Esophagus (tissue), 2 donors: ENCODE results near the gene CD160. TPM values are rescaled to one million over a fixed set of nuclear protein-coding genes. Genes with fewer than 3 reads are reported as not detected.
"Not testable (repeated sequence)": the region's sequence is repeated elsewhere in the genome, so short reads cannot be mapped to it uniquely, and the experiment has no call there.

Experiments used
- H3K27ac ChIP-seq, 2 donors: one replicate each; pipeline ENCODE4 v1.5.1; 2013; ENCODE audit warnings: low read depth in 2 of 2, mild to moderate bottlenecking in 2 of 2, inconsistent platforms in 1 of 2, low read length in 1 of 2, moderate library complexity in 1 of 2
- H3K27me3 ChIP-seq, 2 donors: one replicate each; pipeline ENCODE4 v1.6.1; 2013; ENCODE audit warnings: low read length in 2 of 2, control low read depth in 1 of 2, mild to moderate bottlenecking in 1 of 2; ENCODE audit not compliant: insufficient read depth in 2 of 2, control insufficient read depth in 1 of 2
- H3K36me3 ChIP-seq, 2 donors: one replicate each; pipeline ENCODE4 v1.6.1; 2013; ENCODE audit warnings: low read length in 1 of 2; ENCODE audit not compliant: control insufficient read depth in 2 of 2, insufficient read depth in 2 of 2
- H3K4me1 ChIP-seq, 2 donors: one replicate each; pipeline ENCODE4 v1.6.1; 2013; ENCODE audit warnings: low read length in 1 of 2; ENCODE audit not compliant: control insufficient read depth in 2 of 2, insufficient read depth in 2 of 2
- H3K4me3 ChIP-seq, 2 donors: one replicate each; pipeline ENCODE4 v1.5.1; 2013; ENCODE audit warnings: low read length in 2 of 2, mild to moderate bottlenecking in 2 of 2, low read depth in 1 of 2, moderate library complexity in 1 of 2
- H3K9me3 ChIP-seq, 2 donors: one replicate each; pipeline ENCODE4 v1.6.1; 2013; ENCODE audit warnings: mild to moderate bottlenecking in 2 of 2, low read depth in 1 of 2, low read length in 1 of 2, moderate library complexity in 1 of 2; ENCODE audit not compliant: control insufficient read depth in 2 of 2, insufficient read depth in 1 of 2
- WGBS, 2 donors: extraction: QIAGEN DNeasy Blood & Tissue Kit; methylation state at CpG; one replicate each; pipeline ENCODE4 v1.1.7; 2013; 5-methylcytosine and 5-hydroxymethylcytosine counted together
- polyA plus RNA-seq, 2 donors: library from polyadenylated mRNA; stranded (reverse); fragments of 200-250 nt; gene quantifications; one replicate each; pipeline ENCODE4 v1.2.3, GENCODE V29; 2013
- donor health status: healthy with polysubstance abuse.
- donor health status: Bipolar disorder and iron deficiency.

The CD160 gene
- polyA plus RNA-seq, 2 donors, result 0.05 to 0.71 TPM

- not testable (repeated sequence) for H3K4me3 ChIP-seq, H3K27me3 ChIP-seq, H3K27ac ChIP-seq, H3K9me3 ChIP-seq, H3K36me3 ChIP-seq, H3K4me1 ChIP-seq
- WGBS, 2 donors, result 91 to 92% methylated on average over 5 of the region's 5 CpGs
Measured at GRCh38 chr1:145726193-145726592, 6.9 kb downstream of the CD160 start.

DNA sequence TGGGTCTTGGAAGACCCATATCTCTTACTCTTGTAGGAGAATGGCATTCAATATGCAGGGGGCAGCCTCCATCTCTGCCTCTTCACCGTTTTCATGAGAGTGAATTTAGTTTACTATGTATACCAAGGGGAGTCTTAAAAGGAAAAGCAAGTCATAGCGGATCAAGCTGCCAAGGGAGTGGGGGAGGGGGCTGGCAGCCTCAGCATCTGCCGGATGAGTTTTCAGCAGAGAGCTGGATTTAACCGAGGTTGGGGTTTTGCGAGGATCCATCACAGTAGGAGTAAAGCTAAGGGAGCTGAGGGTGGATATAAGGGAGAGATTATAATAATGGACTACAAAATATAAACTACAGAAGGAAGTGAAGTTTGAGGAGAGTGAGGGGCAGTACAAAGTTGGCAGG, 9.9 kb downstream of the CD160 start:
- WGBS, 2 donors, result 66 to 69% methylated on average over 5 of the region's 5 CpGs
- no peak overlapping the region for H3K4me3 ChIP-seq

GRCh38 chr1:145729666-145730436, 10.6 kb downstream of the CD160 start:
- 85 to 93% methylated on average over 5 of the region's 5 CpGs for WGBS, 2 donors
- Histone ChIP-seq H3K9me3 (no peaks in the 10 kb centered on the region), H3K27ac (no peak overlapping the region)

More for the DNA sequence above, 9.9 kb downstream of the CD160 start:
- H3K27me3 ChIP-seq, result no peaks in the 10 kb centered on the region
- no peaks in the 10 kb centered on the region for H3K9me3 ChIP-seq
- no peaks in the 10 kb centered on the region for H3K36me3 ChIP-seq
- H3K27ac ChIP-seq, result no peak overlapping the region
- H3K4me1 ChIP-seq, result no peaks in the 10 kb centered on the region

GRCh38 chr1:145730467-145730866, 11.2 kb downstream of the CD160 start:
- no peak overlapping the region for H3K4me3 ChIP-seq
- H3K4me1 ChIP-seq, result no peaks in the 10 kb centered on the region
- H3K36me3 ChIP-seq, result no peaks in the 10 kb centered on the region
- no peaks in the 10 kb centered on the region for H3K27me3 ChIP-seq
- H3K9me3 ChIP-seq, result no peaks in the 10 kb centered on the region
- no peak overlapping the region for H3K27ac ChIP-seq
- WGBS, 2 donors, result 78 to 90% methylated on average over 4 of the region's 4 CpGs

More at GRCh38 chr1:145729666-145730436, 10.6 kb downstream of the CD160 start:
- Histone ChIP-seq H3K36me3 (no peaks in the 10 kb centered on the region), H3K4me1 (no peaks in the 10 kb centered on the region), H3K27me3 (no peaks in the 10 kb centered on the region), H3K4me3 (no peak overlapping the region)

GRCh38 chr1:145730900-145731299, 11.6 kb downstream of the CD160 start:
- no peak overlapping the region for H3K27ac ChIP-seq
- H3K4me1 ChIP-seq, result no peaks in the 10 kb centered on the region
- no peaks in the 10 kb centered on the region for H3K27me3 ChIP-seq
- WGBS, 2 donors, result 88 to 92% methylated on average over 3 of the region's 3 CpGs
- H3K4me3 ChIP-seq, result no peak overlapping the region
- H3K36me3 ChIP-seq, result no peaks in the 10 kb centered on the region
- no peaks in the 10 kb centered on the region for H3K9me3 ChIP-seq

- H3K27me3 ChIP-seq, result no peaks in the 10 kb centered on the region
- H3K4me1 ChIP-seq, result no peaks in the 10 kb centered on the region
- no peaks in the 10 kb centered on the region for H3K9me3 ChIP-seq
- H3K27ac ChIP-seq, result no peak overlapping the region
- no peaks in the 10 kb centered on the region for H3K36me3 ChIP-seq
- WGBS, 2 donors, result 89 to 92% methylated on average over 1 of the region's 1 CpG
- H3K4me3 ChIP-seq, result no peak overlapping the region
Measured at GRCh38 chr1:145736191-145736590, 16.9 kb downstream of the CD160 start.

GRCh38 chr1:145740269-145740668, 21.0 kb downstream of the CD160 start:
- Histone ChIP-seq H3K4me1 (no peaks in the 10 kb centered on the region), H3K27ac (no peak overlapping the region), H3K36me3 (peaks cover 0 to 2% of the 10 kb centered on the region in 2 donors), H3K4me3 (no peak overlapping the region), H3K9me3 (no peaks in the 10 kb centered on the region), H3K27me3 (no peaks in the 10 kb centered on the region)
- 65 to 78% methylated on average over 4 of the region's 4 CpGs for WGBS, 2 donors

DNA sequence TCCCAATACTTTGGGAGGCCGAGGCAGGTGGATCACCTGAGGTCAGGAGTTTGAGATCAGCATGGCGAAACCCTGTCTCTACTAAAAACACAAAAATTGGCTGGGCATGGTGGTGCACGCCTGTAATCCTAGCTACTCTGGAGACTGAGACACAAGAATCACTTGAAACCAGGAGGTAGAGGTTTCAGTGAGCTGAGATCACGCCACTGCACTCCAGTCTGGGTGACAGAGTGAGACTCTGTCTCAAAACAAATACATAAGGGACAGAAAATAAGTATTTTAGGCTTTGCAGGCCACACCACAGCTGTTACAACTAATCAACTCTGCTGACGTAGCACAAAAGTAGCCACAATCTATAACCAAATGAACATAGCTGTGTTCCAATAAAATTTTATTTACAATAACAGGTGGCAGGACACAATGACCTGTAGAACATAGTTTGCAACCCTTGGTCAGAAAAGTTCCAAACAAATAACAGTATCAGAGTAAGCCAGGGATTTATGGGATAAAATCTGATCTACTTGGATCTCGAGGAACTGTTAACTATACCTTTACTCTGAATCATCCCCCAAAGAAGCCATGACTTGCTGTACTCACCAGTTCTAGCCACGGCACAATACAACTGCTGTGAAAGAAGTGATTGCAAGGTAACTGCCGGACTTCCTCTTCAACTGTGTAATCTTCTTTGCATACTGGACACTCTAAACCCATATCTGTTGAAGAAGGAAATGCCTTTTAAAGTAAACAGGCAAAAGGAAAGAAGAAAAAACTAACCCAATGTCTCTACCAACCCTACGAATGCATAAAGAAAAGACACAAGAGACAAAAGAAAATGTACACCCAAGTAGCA, 28.3 kb downstream of the CD160 start:
- Histone ChIP-seq H3K27ac (no peak overlapping the region), H3K36me3 (peaks cover 3 to 13% of the 10 kb centered on the region in 2 donors), H3K4me1 (no peaks in the 10 kb centered on the region), H3K27me3 (no peaks in the 10 kb centered on the region), H3K9me3 (no peaks in the 10 kb centered on the region), H3K4me3 (no peak overlapping the region)
- WGBS, 2 donors, result 94% methylated on average over 9 of the region's 9 CpGs

GRCh38 chr1:145750426-145750825, 31.1 kb downstream of the CD160 start:
- 75 to 83% methylated on average over 5 of the region's 5 CpGs for WGBS, 2 donors
- no peaks in the 10 kb centered on the region for H3K4me1 ChIP-seq
- no peak overlapping the region for H3K4me3 ChIP-seq
- no peaks in the 10 kb centered on the region for H3K9me3 ChIP-seq
- H3K36me3 ChIP-seq, result peaks cover 3 to 13% of the 10 kb centered on the region in 2 donors
- no peak overlapping the region for H3K27ac ChIP-seq
- no peaks in the 10 kb centered on the region for H3K27me3 ChIP-seq
